ENCODE results near the gene DRC3. TPM values are rescaled to one million over a fixed set of nuclear protein-coding genes. Genes with fewer than 3 reads are reported as not detected.

DRC3 gene
- total and polyA plus RNA-seq, 2 donors (not counting 3 experiments of a cell fraction or from before 2014, with no cell fraction given) = 1.6 to 2.9 TPM

DNA sequence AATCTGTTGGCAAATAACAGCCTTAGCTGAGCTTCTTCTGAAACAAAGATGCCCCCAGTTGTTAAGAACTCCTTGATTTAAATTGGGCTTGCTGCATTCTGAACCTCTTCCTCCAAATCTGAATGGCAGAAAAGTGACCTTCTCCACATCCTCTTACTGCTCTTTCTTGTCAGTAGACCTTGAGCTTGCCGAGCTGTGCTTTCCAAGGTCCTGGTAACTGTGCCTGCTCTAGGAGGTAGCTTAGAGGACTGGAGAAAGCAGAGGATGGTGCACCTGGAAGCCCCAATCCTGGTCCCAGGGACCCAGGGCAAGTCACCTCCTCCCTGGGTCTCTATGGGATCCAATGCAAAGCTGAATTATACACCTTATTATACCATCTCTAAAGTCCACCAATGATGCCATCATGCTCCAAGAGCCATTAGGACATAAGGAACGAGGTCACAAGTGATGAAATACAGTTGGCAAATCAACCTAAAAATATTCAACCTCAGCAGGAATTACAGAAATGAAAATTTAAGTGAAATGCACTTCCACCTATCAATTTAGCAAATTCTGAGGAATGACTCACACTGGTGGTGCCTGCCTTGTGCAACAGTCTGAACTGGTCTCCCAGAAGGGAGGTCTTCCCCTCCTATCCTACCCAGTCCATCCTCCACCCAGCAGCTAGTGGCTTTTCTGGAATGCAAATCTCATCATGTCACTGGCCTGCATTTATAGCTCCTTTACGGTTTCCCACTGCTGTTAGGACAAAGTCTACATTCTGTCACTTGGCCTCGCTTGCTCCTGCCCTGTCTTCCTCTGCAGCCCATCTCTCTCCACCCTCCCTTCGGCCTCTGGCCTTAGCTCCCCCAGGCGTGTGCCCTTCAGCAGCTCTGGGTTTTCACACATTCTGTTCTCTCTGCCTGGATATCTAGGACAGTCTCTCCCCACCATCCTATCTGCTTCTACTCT, 37.1 kb upstream of the DRC3 start:
- H3K27ac ChIP-seq (ENCODE audit: insufficient read depth, low read depth, low read length) = no peak overlapping the region
- intact Hi-C loops (cut with micrococcal nuclease) = no loop called here
- no peaks in the 10 kb centered on the region for H3K9me3 ChIP-seq (replicated peaks; ENCODE audit: control insufficient read depth, insufficient read depth, low read length)
- H3K4me1 ChIP-seq (ENCODE audit: control insufficient read depth, extremely low read depth, insufficient read depth, low read length) = peaks cover 4% of the 10 kb centered on the region
- POLR2A ChIA-PET = no interaction called here
- no peaks in the 10 kb centered on the region for H3K36me3 ChIP-seq (ENCODE audit: control insufficient read depth in 2 of 2, extremely low read depth in 1 of 2, insufficient read depth in 2 of 2, low read length in 2 of 2)
- no peaks in the 10 kb centered on the region for H3K9me1 ChIP-seq (replicated peaks; ENCODE audit: control insufficient read depth, extremely low read depth, insufficient read depth, low read length)
- no peak for FAIRE-seq
- dilution Hi-C loops (cut with MboI; ENCODE audit: extremely low pct_ligation_motif_present, low sequenced_read_pairs) = no loop called here
- H3K9ac ChIP-seq (replicated peaks; ENCODE audit: extremely low read depth, insufficient read depth, low read length) = no peak overlapping the region
- no peak overlapping the region for H3K4me3 ChIP-seq (replicated peaks in 1 of 3; ENCODE audit: insufficient read depth in 1 of 3, low read depth in 1 of 3, low read length in 3 of 3)
- no peaks in the 10 kb centered on the region for H4K20me1 ChIP-seq (replicated peaks; ENCODE audit: control insufficient read depth, extremely low read depth, insufficient read depth, low read length)
- no peak overlapping the region for H3K4me2 ChIP-seq (ENCODE audit: insufficient read depth, low read length)
- CTCF ChIA-PET = interaction anchor here (0.7 to 2.1 kb wide), 7 partner anchors 10 to 60 kb away, joined by 3 to 9 read pairs (median 3); partner anchors contain the start of genes DRC3 and TOM1L2
- TF ChIP-seq POLR2AphosphoS5 (IDR thresholded peaks at IDR 0.05; ENCODE audit: insufficient read depth, low read depth, low read length) = no peak
- no peak for TF ChIP-seq MYC (IDR thresholded peaks at IDR 0.05; ENCODE audit: low read depth, low read length)
- TF ChIP-seq EZH2 (IDR thresholded peaks at IDR 0.05; ENCODE audit: borderline replicate concordance, low read depth, low read length, severe bottlenecking) = no peak
- no peak for TF ChIP-seq FOS (IDR thresholded peaks at IDR 0.05; ENCODE audit: borderline replicate concordance, insufficient read depth, low read length)
- TF ChIP-seq, protein P1, sequence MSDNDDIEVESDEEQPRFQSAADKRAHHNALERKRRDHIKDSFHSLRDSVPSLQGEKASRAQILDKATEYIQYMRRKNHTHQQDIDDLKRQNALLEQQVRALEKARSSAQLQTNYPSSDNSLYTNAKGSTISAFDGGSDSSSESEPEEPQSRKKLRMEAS (IDR thresholded peaks at IDR 0.05; ENCODE audit: insufficient read depth, insufficient read length) = no peak
- TF ChIP-seq GATA2 (IDR thresholded peaks at IDR 0.05; ENCODE audit: insufficient read depth, insufficient read length, low read depth, low read length) = no peak
- TF ChIP-seq POLR2A (IDR thresholded peaks at IDR 0.05; ENCODE audit: low read depth, low read length) = no peak
- TF ChIP-seq JUN (IDR thresholded peaks at IDR 0.05; ENCODE audit: borderline replicate concordance, insufficient read depth, insufficient read length, low read depth) = no peak
- TF ChIP-seq, protein P2, sequence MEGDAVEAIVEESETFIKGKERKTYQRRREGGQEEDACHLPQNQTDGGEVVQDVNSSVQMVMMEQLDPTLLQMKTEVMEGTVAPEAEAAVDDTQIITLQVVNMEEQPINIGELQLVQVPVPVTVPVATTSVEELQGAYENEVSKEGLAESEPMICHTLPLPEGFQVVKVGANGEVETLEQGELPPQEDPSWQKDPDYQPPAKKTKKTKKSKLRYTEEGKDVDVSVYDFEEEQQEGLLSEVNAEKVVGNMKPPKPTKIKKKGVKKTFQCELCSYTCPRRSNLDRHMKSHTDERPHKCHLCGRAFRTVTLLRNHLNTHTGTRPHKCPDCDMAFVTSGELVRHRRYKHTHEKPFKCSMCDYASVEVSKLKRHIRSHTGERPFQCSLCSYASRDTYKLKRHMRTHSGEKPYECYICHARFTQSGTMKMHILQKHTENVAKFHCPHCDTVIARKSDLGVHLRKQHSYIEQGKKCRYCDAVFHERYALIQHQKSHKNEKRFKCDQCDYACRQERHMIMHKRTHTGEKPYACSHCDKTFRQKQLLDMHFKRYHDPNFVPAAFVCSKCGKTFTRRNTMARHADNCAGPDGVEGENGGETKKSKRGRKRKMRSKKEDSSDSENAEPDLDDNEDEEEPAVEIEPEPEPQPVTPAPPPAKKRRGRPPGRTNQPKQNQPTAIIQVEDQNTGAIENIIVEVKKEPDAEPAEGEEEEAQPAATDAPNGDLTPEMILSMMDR (IDR thresholded peaks at IDR 0.05; ENCODE audit: extremely low read depth in 1 of 2, insufficient read depth in 1 of 2, low read depth in 1 of 2, low read length in 2 of 2) = no peak
- no peak for DNase-seq (ENCODE audit: low read depth, low spot score)
- no peak overlapping the region for H2AFZ ChIP-seq (ENCODE audit: low read depth, low read length)
- H3K79me2 ChIP-seq (ENCODE audit: control insufficient read depth, insufficient read depth, low read length) = peaks cover 2% of the 10 kb centered on the region
- no TSS peak for BruUV-seq (replicated peaks)
- H3K27me3 ChIP-seq (ENCODE audit: control insufficient read depth in 2 of 2, insufficient read depth in 2 of 2, low read length in 2 of 2) = no peaks in the 10 kb centered on the region
